SJCRH30 (cell line): ENCODE results near the gene PDAP1. TPM values are rescaled to one million over a fixed set of nuclear protein-coding genes. Genes with fewer than 3 reads are reported as not detected.

Experiments
- DNase-seq, 2 experiments: peaks; one replicate each; pipeline ENCODE4 v3.0.0-alpha.2; 2015 to 2020
- H3K27ac ChIP-seq: fragments of 250-450 bp; sonication (Bioruptor Pico); 2 replicates; pipeline ENCODE4 v1.5.1; 2020; ENCODE audit warnings: mild to moderate bottlenecking, moderate library complexity
- H3K27me3 ChIP-seq: fragments of 250-450 bp; sonication (Bioruptor Pico); 2 replicates; pipeline ENCODE4 v1.5.1; 2020; ENCODE audit warnings: mild to moderate bottlenecking, moderate library complexity
- H3K36me3 ChIP-seq: fragments of 250-450 bp; sonication (Bioruptor Pico); 2 replicates; pipeline ENCODE4 v1.5.1; 2020; ENCODE audit warnings: mild to moderate bottlenecking, moderate library complexity
- H3K4me1 ChIP-seq: fragments of 250-450 bp; sonication (Bioruptor Pico); 2 replicates; pipeline ENCODE4 v1.5.1; 2020; ENCODE audit warnings: mild to moderate bottlenecking, moderate library complexity
- H3K4me3 ChIP-seq: fragments of 250-450 bp; sonication (Bioruptor Pico); 2 replicates; pipeline ENCODE4 v1.5.1; 2020; ENCODE audit warnings: mild to moderate bottlenecking, moderate library complexity
- H3K9me3 ChIP-seq: fragments of 250-450 bp; sonication (Bioruptor Pico); replicated peaks from 2 replicates; pipeline ENCODE4 v1.5.1; 2020; ENCODE audit warnings: mild to moderate bottlenecking, moderate library complexity
- total RNA-seq: library from RNA; depleted of rRNA; stranded (reverse); fragments of >200 nt; shearing (Covaris generic); gene quantifications from 2 replicates; pipeline ENCODE4 v1.2.3, GENCODE V29; 2014; rRNA removed

The PDAP1 gene, protein sequence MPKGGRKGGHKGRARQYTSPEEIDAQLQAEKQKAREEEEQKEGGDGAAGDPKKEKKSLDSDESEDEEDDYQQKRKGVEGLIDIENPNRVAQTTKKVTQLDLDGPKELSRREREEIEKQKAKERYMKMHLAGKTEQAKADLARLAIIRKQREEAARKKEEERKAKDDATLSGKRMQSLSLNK
- total RNA-seq: 72.8 and 76.8 TPM in 2 replicates

DNA sequence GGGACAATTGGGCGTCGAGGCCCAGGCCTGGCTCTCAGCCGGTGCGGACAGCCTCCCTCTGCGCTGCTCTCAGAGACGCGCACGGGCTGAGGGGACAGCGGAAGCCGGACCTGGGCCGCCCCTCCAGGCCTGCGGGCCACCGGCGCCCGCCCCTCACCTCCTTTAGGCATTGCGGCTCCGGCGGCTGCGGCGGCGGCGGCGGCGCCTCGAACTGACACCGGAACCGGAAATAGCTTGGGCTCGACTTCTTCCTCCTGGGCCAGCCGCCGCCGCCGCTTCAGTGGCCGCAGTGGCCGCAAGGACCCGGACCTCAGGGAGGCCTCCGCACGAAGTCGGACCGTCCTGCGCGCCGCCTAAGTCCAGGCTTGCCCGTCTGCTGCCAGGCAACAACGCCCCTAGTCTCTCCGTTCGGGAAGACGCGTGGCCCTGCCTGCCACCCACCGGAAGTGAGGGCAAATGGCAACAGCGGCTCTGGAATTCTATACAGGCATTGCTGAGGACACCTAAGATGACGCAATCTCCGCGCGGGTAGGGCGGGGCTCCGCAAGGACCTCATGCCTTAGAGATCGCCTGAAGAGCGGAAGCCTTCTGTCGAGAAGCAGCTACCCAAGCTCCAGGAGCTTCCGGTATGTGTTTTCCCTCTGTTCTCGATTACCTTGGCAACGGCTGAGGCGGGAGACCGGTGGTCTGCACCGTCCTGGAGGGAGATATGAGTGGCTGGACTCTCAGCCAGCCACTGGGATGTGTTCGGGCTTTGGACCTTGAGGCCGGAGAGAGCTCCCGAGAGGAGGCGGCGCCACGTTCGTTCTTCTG, at the start of gene PDAP1, which contains the start of gene BUD31:
TSS of gene PDAP1 (minus strand) at position 219 of the 813 bp plus-strand sequence. CDS start at position 170, 49 bp downstream.
TSS of gene BUD31 (plus strand) at position 591 of the 813 bp plus-strand sequence. CDS start 2,124 bp downstream, outside the sequence.
- H3K4me3 ChIP-seq: peak within 1 kb of the TSS; percentile 87
- no peaks in the 10 kb centered on the region for H3K9me3 ChIP-seq
- peaks cover 8% of the 10 kb centered on the region for H3K4me1 ChIP-seq
- DNase-seq: peak; percentile 95
- H3K36me3 ChIP-seq: peaks cover 35% of the 10 kb centered on the region
- peak within 1 kb of the TSS; percentile 100 for H3K27ac ChIP-seq
- H3K27me3 ChIP-seq: no peaks in the 10 kb centered on the region

DNA sequence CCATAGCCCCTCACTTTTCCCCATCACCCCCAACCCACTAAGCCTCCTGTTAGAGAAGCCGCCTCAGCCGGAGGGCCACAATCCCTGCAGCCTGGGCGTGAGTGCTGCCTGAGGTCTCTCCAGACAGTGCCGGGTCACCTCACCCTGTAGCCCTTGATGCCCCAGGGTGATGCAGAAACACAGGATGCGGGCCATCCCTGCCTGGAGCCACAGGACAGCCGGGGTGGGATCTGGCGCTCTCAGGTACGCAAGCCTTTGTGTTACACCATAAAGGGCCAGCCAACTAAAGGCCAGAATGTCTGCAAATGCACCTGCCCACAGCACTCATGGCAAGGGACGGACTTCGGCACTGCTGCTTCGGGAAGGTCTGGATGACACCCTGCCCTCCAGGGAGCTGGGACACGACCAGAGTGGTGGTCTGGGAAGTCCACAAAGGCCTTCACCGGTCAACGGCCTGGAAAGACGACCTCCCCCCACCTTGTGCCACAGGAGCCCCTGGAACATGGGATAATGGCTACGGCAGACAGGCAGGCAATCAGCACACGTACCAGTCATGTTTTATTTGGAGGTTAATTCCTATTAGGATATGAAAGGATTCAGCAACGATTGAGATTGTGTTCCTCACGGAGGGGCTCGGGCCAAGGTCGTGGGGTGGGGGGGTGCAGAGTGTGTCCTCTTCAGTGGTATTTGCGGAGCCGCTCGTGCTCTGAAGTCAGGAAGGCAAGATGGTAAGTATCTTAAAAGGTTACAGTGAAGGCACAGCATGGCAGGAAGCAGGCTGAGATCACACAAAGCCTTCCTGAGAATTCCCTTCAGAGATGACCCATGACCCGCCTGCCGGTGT, 49.5 kb upstream of the PDAP1 start:
- H3K27ac ChIP-seq: no peak overlapping the region
- peaks cover 89% of the 10 kb centered on the region for H3K36me3 ChIP-seq
- H3K27me3 ChIP-seq: no peaks in the 10 kb centered on the region
- no peak overlapping the region for H3K4me3 ChIP-seq
- H3K9me3 ChIP-seq: no peaks in the 10 kb centered on the region
- no peaks in the 10 kb centered on the region for H3K4me1 ChIP-seq
- DNase-seq: no peak

DNA sequence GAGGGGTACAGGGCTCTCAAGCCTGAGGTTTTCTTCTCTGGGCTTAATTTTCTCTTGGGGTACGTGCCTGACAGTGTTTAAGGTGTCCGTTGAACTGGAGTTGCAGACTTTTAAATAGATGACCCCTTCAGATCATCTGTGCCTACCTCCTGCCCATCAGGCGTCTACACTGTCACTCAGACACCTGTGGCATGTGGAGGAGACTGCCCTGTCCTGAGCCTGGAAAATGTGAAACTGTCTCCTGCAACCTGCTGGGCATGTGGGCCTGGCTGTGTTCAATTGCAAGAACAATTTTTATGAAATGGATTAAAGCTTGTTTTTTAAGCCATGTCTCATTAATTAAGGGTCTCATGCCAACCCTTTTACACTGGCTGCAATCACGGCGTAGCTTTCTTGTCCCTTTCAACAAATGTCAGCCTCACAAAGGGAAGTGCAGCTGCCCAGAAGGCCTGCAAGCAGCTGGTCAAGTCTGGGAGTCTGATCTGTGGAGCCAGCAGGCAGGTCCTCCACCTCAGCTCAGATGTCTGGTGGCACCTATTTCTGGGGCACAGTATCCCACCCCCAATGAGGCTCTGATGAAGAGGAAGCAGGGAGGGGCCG, 48.8 kb upstream of the PDAP1 start:
- DNase-seq: no peak
- Histone ChIP-seq H3K4me3 (no peak overlapping the region), H3K27ac (no peak overlapping the region), H3K4me1 (no peaks in the 10 kb centered on the region), H3K9me3 (no peaks in the 10 kb centered on the region), H3K27me3 (no peaks in the 10 kb centered on the region), H3K36me3 (peaks cover 86% of the 10 kb centered on the region)

DNA sequence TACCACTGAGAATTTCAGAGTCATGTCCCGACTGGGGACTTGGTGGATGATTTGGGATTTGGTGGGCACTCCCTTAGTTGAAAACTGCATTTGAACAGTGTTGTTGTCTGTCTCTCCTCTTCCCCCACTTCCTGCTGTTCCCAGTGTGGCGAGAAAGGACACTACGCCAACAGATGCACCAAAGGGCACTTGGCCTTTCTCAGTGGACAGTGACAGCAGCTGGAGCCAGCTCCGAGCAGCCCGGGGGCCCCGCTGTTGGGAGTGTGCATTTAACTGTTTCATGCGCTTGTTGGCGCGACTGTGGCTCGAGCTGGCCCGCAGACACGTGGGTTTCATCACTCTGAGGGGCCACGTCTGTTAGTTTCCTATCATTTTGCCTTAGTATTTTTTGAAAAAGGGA, 47.9 kb upstream of the PDAP1 start:
- Histone ChIP-seq H3K27me3 (no peaks in the 10 kb centered on the region), H3K27ac (no peak overlapping the region), H3K4me3 (no peak overlapping the region), H3K9me3 (no peaks in the 10 kb centered on the region), H3K4me1 (no peaks in the 10 kb centered on the region), H3K36me3 (peaks cover 86% of the 10 kb centered on the region)
- no peak for DNase-seq

DNA sequence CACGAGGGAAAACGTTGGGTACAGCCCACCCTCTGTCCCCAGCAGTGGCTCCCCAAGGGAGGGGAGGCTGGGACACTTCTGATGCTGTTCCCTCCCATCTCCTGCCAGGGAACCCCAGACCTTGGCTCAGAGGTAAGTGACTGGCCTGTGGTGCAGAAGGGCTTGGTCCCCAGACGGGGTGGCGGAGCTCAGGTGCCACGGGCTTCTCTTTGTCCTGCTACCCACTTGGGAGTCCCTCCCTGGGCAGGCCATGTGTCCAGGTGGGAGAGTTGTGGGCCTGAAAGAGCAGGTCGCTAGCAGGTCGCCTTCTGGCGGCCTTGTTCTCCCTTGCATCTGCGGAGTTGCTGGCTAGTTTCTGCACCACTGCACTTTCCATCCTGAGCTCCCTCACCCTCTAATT, 47.5 kb upstream of the PDAP1 start:
- Histone ChIP-seq H3K27me3 (no peaks in the 10 kb centered on the region), H3K36me3 (peaks cover 88% of the 10 kb centered on the region), H3K4me1 (no peaks in the 10 kb centered on the region), H3K9me3 (no peaks in the 10 kb centered on the region), H3K27ac (no peak overlapping the region), H3K4me3 (no peak overlapping the region)
- DNase-seq: no peak

DNA sequence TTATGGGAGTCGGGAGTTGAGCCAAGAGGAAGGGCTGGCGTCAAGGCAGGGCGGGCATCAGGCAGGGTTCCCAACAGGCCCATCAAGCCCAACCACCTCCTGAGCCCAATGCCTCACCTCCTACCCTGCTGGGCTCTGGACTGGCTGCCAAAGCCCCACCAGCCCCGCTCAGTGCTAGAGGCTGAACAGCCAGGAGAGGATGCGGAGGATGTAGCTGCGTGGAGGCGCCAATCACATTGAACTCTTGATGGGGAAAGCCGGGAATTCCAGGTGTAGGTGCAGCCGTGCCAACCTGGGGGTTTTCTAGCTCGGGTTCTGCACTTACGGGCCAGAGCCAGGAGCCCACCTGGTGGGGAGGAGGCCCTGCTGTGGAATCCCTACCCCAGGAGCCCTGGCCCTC, 44.7 kb upstream of the PDAP1 start:
- Histone ChIP-seq H3K9me3 (no peaks in the 10 kb centered on the region), H3K27ac (no peak overlapping the region), H3K4me3 (no peak overlapping the region), H3K36me3 (peaks cover 86% of the 10 kb centered on the region), H3K4me1 (no peaks in the 10 kb centered on the region), H3K27me3 (no peaks in the 10 kb centered on the region)
- no peak for DNase-seq

DNA sequence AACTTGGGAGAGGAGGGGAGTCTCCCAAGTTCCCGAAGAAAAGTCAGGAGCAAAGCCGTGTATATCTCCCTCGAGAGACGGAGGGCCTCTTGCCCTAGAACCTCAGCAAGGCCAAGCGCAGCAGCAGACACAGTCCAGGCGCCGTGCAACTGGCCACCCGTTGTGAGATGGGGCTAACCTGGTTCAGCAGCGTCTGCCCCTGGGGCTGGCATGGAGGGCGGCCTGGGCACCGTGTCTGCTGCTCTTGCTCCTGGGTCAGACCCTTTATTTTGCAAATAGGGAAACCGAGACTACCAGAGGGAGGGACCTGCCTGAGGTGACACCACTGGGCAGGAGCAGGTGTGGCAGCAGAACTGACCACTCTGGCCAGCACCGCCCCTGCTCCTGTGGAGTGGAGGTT, 44.1 kb upstream of the PDAP1 start:
- no peak overlapping the region for H3K4me3 ChIP-seq
- H3K36me3 ChIP-seq: peaks cover 86% of the 10 kb centered on the region
- H3K4me1 ChIP-seq: no peaks in the 10 kb centered on the region

DNA sequence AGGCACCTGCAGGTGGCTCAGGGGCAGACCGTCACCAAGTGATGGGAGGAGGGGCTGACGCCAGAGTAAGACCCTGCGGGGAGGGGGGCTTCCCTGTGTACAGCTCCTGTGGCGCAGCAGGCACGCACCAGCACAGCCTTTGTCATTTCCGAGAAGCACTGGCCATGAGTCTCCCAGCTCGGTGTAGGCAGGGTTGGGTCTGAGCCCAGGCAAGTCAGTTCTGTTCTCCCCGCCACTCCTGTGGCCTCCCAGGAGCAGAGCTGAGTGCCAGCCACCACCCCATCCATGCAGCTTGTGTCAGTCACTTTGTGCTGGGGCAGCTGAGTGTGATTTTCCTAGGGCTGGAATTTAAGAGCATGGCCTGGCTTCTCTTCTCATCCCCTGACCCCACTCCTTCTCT, 43.5 kb upstream of the PDAP1 start:
- H3K36me3 ChIP-seq: peaks cover 86% of the 10 kb centered on the region
- no peak overlapping the region for H3K27ac ChIP-seq
- H3K27me3 ChIP-seq: no peaks in the 10 kb centered on the region
- H3K4me3 ChIP-seq: no peak overlapping the region
- H3K4me1 ChIP-seq: no peaks in the 10 kb centered on the region
- H3K9me3 ChIP-seq: no peaks in the 10 kb centered on the region
- no peak for DNase-seq

More for the DNA sequence above, 44.1 kb upstream of the PDAP1 start:
- Histone ChIP-seq H3K27ac (no peak overlapping the region), H3K9me3 (no peaks in the 10 kb centered on the region), H3K27me3 (no peaks in the 10 kb centered on the region)
- DNase-seq: no peak

DNA sequence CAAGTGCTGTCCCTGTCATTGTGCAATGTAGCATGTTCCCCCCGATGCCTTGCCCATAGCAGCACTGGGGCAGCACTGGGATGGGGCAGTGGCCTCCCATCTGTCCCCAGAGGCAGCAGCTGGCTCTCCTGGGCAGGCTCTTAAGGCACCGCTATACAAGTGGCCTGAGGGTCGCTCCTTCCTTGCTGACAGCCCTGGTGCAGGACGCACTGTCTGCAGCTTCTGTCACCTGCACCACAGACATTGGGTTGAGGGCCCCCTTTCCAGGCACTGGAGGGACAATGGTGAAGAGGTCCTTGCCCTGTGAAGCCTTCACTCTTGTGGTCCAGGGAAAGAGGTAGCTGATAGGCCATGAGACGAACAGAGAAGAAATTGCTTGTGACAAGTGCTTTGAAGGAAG, 40.9 kb upstream of the PDAP1 start:
- no peak overlapping the region for H3K4me3 ChIP-seq
- no peaks in the 10 kb centered on the region for H3K9me3 ChIP-seq
- no peak overlapping the region for H3K27ac ChIP-seq
- H3K4me1 ChIP-seq: no peaks in the 10 kb centered on the region
- H3K36me3 ChIP-seq: peaks cover 84% of the 10 kb centered on the region
- no peaks in the 10 kb centered on the region for H3K27me3 ChIP-seq
- DNase-seq: no peak

DNA sequence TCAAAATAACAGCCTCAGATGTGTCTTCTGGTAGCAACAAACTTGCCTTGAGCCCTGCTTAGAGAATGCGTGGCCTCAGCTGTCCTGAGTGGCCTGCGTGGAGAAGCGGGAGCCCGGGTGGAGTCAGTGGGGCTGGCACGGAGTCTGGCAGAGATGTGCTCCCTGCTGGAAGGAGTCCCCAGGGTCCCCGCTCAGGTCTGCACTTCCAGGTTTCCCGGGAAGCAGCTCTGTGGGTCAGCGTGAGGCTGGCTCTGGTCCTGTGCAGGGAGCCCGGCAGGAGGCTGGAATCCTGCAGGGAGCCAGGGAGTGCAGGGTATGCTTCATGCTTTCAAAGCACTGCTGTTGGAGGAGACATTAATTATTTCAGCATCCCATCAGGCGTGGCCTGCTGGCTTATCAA, 40.5 kb upstream of the PDAP1 start:
- Histone ChIP-seq H3K9me3 (no peaks in the 10 kb centered on the region), H3K36me3 (peaks cover 84% of the 10 kb centered on the region), H3K4me3 (no peak overlapping the region), H3K4me1 (no peaks in the 10 kb centered on the region), H3K27ac (no peak overlapping the region), H3K27me3 (no peaks in the 10 kb centered on the region)
- DNase-seq: no peak

DNA sequence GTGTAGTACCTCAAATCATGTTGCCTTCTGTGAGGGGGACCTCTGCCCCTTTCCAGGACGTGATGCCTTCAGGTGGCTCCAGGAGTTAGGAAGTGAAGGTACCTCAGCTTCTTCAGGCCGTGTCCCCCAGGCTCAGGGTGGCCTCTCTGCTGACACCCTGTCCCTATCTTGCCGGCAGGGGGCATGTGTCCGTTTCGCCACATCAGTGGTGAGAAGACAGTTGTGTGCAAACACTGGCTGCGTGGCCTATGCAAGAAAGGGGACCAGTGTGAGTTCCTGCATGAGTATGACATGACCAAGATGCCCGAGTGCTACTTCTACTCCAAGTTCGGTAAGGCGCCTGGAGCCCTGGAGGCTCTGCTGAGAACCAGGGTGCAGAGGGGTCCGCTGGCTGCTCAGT, 39.5 kb upstream of the PDAP1 start:
- H3K36me3 ChIP-seq: peaks cover 84% of the 10 kb centered on the region
- H3K9me3 ChIP-seq: no peaks in the 10 kb centered on the region
- H3K4me3 ChIP-seq: no peak overlapping the region
- H3K27ac ChIP-seq: no peak overlapping the region
- DNase-seq: no peak
- H3K27me3 ChIP-seq: no peaks in the 10 kb centered on the region
- no peaks in the 10 kb centered on the region for H3K4me1 ChIP-seq

DNA sequence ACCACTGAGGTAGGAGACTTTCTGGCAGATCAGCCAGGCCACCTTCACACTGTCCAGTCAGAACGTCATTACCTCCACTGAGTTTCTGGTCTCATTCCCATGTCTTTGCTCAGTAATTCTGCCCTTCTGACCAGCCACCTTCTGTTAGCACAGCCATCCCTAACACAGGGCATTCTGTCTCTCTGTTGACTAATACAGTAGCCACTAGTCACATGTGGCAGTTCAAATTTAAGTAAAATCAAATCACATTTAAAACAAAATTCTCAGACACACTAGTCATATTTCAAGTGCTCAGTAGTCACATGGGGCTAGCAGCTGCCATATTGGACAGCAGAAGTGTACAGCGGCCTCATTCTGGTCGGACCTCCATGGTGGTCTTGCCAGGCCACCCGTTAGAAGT, 37.7 kb upstream of the PDAP1 start:
- Histone ChIP-seq H3K36me3 (peaks cover 85% of the 10 kb centered on the region), H3K27me3 (no peaks in the 10 kb centered on the region), H3K4me3 (no peak overlapping the region), H3K4me1 (no peaks in the 10 kb centered on the region), H3K27ac (no peak overlapping the region), H3K9me3 (no peaks in the 10 kb centered on the region)
- DNase-seq: no peak

DNA sequence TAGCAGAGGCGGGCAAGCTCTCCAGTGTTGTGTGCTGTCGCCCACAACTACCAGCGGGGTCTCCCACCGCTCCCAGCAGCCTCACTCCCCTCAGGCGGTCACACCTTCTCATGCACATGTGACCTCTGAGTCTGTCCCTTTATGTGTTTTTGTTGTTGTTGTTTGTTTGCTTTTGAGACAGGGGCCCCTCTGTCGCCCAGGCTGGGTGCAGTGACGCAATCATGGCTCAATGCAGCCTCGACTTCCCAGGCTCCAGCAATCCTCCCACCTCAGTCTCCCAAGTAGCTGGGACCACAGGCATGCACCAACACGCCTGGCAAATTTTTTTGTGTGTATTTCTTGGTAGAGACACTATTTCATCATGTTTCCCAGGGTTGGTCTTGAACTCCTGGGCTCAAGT, 31.8 kb upstream of the PDAP1 start:
- Histone ChIP-seq H3K9me3 (no peaks in the 10 kb centered on the region), H3K27me3 (no peaks in the 10 kb centered on the region), H3K4me3 (peak overlapping the region; percentile 98; the same call in 1 of the 2 replicates), H3K27ac (no peak overlapping the region), H3K4me1 (peaks cover 6% of the 10 kb centered on the region), H3K36me3 (peaks cover 35% of the 10 kb centered on the region)
- no peak for DNase-seq

DNA sequence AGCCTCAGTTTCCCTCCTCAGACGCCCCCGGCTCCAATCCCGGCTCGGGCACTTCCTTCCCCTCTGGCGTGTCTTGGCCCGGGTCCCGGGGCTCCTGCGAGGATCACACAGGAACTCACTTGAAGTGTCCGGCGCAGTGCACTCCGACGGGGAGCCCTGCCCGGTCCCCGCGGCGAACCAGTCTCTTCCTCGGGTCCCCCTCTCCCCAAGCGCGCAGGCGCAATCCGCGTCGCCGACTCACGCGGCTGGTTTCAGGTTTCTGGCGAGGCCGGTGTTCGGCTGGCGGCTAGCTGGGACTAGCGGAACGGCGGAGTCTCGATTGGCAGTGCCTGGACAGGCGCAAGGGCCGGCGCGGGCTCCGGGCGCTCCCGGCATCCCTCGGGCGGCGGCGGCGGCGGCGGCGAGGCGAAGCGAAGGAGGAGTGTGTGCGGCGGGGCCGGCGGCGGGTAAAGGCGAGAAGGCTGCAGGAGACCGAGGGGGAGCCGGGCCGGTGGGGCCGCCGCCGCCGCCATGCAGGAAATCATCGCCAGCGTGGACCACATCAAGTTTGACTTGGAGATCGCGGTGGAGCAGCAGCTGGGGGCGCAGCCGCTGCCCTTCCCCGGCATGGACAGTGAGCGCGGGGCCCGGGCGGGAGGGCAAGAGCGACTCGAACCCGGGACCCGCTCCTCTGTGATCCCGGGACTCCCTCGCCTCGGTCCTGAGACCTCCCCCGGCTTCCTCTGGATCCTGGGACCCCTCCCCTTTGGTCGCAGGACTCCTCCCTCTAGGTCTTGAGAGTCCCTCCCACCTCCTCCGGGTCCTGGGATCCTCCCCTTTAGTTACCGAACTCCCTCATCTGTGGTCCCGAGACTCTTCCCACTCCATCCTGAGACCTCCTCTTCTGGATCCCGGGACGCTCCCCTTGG, 30.4 kb upstream of the PDAP1 start, which contains the start of the genes CPSF4 and PTCD1:
TSS of gene CPSF4 (plus strand) at position 371 of the 908 bp plus-strand sequence. CDS start at position 511, 140 bp downstream.
TSS of gene PTCD1 (minus strand) at position 226 of the 908 bp plus-strand sequence. CDS start 3,556 bp downstream, outside the sequence.
- Histone ChIP-seq H3K4me3 (peak within 1 kb of the TSS; percentile 98), H3K27me3 (no peaks in the 10 kb centered on the region), H3K27ac (peak within 1 kb of the TSS; percentile 79), H3K36me3 (peaks cover 26% of the 10 kb centered on the region), H3K4me1 (peaks cover 6% of the 10 kb centered on the region), H3K9me3 (no peaks in the 10 kb centered on the region)
- DNase-seq: peak; percentile 98
